Left lobe of liver (tissue), 2 donors: ENCODE data around the gene KCNJ14. TPM values are rescaled to one million over a fixed set of nuclear protein-coding genes. Genes with fewer than 3 reads are reported as not detected.
A peak's percentile ranks its signal among the peaks of the same experiment; 100 is the strongest.
"Not testable (repeated sequence)": the region's sequence is repeated elsewhere in the genome, so short reads cannot be mapped to it uniquely, and the experiment has no call there.

Source experiments
- ATAC-seq: fragments of 200-7000 bp; cut with Tn5 transposase; one replicate; pipeline ENCODE4 v1.9.1; 2020; ENCODE audit warnings: mild to moderate bottlenecking, moderate library complexity
- DNase-seq: peaks from one replicate; pipeline ENCODE4 v3.0.0-alpha.2; 2020; ENCODE audit warnings: low spot score
- total RNA-seq: library from RNA; stranded (reverse); gene quantifications from one replicate; pipeline ENCODE4 v1.2.1, GENCODE V29; 2021
- donor health status: DM: no; HTN: no; CAD: no; lungs with moderate emphysema.
- donor health status: DM: no; HTN: yes; CAD: no.

KCNJ14 gene
- total RNA-seq, 1 donor from 2014 or later = 0.38 TPM

DNA sequence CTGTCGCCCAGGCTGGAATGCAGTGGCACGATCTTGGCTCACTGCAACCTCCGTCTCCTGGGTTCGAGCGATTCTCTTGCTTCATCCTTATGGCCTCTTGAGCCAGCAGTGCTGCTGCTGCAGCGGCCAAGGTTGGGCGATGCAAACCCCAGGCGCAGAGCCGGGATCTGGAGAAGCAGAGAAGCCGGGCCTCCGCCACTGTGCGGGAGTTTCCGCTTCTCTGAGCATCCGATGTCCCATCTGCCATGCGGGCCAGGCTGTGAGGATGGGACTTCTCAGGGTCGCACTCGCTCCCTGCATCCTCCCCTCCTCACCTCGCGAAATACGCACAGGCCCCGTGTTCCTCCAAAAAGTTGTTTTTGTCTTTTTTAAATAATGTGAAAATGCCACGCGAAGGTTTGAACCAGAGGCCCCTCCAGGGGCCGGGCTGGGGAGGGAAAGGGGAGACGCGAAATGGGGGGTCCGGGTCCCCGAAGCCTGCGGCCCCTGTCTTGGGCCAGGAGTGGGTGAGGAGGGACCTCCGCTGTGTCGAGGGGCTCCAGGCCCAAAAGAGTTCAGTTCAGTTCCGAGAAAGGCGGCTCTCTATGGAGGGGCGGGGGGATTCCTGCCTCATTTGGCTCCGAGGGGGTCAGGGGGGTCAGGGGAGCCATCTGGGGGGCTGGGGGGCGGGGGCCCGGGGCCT is 29.7 kb downstream of the KCNJ14 start:
- no peak for ATAC-seq
- no peak for DNase-seq

- not testable (repeated sequence) for ATAC-seq, DNase-seq
These were observed 31.3 kb downstream of the KCNJ14 start for GRCh38 chr19:48486706-48487105.

- ATAC-seq = no peak
- no peak for DNase-seq
These were observed 32.2 kb downstream of the KCNJ14 start for GRCh38 chr19:48487544-48487943.

DNA sequence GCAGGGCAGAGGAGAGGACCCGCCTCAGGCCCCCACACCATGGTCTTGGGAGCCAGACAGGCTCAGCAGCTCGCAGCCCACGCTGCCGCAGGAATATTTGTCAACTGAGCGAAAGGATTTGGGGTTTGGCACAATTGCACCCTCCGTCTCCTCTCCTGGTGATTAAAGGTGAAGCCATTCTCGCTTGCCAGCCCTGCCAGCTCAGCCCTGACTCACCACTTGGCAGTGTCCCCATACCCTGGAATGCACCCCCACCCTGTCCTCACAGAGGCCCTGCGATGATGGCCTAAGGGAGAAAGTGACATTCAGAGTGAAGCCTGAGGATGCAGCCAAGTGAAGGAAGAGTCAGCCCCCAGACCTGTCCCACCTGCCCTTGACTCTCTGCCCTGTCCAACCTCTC is 32.6 kb downstream of the KCNJ14 start:
- ATAC-seq = peak; percentile 19
- no peak for DNase-seq

- DNase-seq, ATAC-seq: not testable (repeated sequence)
These were observed 33.1 kb downstream of the KCNJ14 start for GRCh38 chr19:48488478-48488877.

DNA sequence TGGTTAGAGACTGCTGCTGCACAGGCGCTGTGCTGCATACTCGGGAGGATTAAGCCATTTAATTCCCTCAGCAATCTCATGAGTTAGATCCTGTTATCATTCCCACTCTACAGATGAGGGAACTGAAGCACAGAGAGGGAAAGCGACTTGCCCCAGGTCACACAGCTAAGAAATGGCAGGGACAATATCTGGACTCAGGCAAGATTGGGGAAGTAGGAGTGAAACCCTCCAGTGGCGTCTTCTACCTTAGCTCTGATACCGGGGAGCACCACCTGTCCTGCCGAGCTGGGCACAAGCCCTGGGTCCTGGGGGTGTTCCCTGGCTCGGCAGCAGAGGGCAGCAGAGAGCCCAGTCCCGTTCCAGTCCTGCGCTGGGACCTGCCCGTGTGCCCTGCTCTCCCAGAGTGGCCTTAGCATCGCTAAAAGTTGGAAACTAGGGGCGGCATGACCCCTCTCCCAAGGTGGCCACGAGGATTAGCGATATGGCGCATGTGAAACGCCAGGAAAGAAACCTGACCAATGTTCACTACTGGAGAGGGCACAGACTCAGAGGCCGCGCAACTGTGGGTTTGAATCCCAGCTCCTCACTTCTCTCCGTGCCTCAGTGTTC is 34.3 kb downstream of the KCNJ14 start:
- peak; percentile 82 for DNase-seq
- ATAC-seq = peak; percentile 81

- DNase-seq (no peak), ATAC-seq (no peak)
These were observed 35.8 kb downstream of the KCNJ14 start for GRCh38 chr19:48490981-48491792.

DNA sequence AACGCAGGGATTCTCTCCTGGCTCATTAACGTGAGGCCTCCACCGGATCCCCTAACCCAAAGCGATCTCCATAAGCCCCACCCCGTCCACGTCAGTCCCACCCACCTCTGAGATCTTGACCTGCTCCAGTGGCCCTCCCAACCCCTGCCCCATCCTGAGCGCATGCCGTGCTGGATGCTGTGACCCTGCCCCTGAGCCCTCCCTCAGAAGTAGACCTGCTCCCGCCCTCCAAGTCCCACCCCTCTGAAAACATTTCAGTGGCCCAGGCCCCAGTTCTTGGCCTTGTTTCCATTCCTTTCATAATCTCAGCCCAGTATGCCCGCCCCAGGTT is 36.4 kb downstream of the KCNJ14 start:
- DNase-seq (no peak), ATAC-seq (no peak)

- DNase-seq (peak; percentile 86), ATAC-seq (peak; percentile 72)
These were observed 37.7 kb downstream of the KCNJ14 start for GRCh38 chr19:48492925-48493717.

DNA sequence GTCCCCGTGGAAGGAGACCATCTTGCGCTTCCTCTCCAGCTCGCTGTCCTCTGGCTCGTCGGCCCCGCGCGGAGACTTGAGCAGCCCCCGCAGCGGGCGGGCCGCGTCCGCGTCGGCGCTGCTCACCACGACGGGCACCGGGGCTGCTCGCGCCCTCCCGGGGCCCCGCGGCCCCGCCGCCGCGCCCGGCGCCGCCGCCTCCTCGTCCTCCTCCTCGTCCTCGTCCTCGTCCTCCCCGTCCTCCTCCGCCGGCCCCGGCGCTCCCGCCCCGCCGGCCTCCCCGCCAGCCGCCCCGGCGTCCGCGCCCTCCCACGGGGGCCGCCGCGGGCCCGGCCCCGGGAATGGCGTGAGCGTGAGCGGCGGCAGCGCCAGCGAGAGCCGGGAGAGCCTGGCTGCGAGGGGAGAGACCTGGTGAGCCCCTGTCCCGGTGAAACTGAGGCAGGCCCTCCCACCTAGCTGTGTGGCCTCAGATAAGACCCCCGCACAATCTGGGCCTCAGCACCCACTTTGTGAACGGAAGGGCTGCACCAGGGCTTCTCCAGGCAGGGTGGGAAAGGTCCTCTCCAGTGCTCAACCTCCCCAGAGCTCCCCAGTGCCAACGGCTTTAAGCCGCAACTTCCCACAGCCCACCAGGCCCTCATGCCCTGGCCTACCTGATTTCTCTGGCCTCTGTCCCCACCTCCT is 38.5 kb downstream of the KCNJ14 start:
- ATAC-seq (no peak), DNase-seq (no peak)

- DNase-seq (no peak), ATAC-seq (no peak)
These were observed 40.0 kb downstream of the KCNJ14 start for GRCh38 chr19:48495396-48495795.

- no peak for DNase-seq
These were observed 41.8 kb downstream of the KCNJ14 start for GRCh38 chr19:48496959-48497727.

DNA sequence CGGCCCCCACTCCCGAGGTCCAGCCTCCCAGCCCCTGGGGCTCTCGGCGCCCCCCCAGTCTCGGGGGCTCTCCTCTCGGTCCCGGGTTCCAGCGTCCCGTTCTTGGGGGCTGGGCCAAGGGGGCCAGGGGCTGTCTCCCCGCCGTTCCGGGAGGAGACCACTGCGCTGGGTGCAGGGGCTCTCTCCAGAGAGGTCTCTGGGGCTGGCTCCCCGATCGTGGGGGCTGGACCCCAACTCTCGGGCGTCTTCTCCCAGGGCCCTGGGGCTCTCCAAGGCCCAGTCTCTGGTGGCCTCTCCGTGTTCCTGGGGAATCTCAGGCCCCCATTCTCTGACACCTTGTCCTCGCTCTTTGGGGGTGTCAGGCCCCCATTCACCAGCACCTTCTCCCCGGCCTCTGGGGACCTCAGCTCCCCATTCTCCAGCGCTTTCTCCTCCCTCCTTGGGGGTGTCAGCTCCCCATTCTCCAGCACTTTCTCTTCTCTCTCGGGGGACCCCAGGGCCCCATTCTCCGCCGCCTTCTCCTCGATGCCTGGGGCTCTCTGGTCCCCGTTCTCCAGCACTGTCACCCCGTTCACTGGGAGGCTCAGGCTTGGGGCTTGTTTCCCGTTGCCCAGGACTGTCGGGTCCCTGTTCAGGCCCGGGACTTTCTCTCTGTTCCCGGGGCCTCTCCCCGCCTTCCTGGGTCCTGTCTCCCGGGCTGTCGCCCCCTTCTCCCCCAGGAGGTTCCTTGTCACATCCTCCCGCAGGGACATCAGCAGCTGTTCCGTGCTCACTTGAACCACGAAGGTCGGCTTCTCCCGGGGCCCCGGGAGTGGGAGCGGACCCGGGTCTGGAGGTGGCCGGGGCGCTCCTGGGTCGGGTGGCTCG is 42.6 kb downstream of the KCNJ14 start:
- DNase-seq (no peak), ATAC-seq (no peak)

More at GRCh38 chr19:48496959-48497727, 41.8 kb downstream of the KCNJ14 start:
- no peak for ATAC-seq

DNA sequence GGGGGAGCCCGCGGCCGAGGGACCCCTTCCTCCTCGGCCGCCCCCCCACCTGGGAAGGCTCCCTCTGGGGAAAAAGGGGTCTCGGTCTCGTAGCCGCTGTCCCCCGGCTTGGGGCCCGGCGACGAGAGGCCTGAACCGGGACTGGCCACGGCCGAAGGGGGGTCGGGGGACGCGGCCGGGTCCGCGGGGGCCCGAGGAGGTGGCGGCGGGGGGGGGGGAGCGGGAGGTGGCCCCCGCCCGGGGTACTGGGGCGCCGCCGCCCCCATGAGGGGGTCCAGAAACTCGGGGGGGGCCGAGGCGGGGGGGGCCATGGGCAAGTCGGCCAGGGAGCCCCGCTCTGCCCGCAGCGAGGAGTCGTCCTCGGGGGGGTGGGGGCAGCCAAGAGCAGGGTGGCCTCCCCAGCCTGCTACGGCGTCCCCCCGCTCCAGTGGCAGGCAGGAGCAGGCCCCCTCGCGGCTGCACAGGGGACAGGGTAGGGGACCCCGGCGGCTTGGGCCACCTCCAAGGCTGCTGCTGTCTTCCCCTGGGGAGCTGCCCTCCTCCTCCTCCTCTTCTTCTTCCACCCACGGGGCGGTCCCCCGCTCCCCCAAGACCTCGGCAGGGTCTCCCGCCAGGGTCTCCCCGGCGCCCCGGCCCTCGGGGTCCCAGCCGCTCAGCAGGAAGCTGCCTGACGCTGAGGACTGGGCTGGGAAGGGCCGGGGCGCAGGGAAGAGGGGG is 43.4 kb downstream of the KCNJ14 start:
- ATAC-seq = no peak
- no peak for DNase-seq

DNA sequence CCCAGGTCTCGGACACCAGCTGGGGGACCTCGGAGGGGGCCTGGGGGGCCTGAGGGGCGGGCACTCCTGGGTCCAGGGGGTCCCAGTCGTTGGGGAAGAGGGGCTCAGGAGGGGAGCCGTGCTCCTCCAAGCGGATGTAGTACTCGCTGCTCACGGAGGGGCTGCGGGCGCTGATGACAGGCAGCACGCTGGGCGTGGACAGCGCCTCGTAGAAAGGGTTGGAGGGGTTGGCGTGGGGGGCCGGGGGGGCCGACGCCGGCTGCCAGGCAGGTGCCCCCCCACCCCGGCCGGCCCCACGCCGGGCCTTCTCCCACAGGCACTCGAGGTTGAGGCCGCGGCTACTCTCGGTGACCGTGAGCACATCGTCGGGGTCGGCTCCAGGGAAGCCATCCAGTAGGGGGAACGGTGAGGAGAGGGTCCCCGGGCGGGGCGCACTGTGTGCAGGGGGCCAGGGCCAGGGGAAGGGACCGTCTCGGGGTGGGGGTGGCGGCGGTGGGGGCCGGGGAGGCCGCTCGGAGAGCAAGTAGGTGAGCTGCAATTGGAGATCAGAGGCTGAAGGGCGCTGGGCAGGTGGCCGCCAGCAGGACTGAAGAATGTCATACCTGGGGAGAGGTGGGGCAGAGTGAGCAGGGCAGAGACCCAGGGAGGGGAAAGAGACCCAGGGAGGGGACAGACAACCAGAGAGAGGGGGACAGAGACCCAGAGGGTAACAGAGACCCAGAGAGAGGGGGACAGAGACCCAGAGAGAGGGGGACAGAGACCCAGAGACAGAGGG is 44.1 kb downstream of the KCNJ14 start:
- DNase-seq (no peak), ATAC-seq (no peak)

DNA sequence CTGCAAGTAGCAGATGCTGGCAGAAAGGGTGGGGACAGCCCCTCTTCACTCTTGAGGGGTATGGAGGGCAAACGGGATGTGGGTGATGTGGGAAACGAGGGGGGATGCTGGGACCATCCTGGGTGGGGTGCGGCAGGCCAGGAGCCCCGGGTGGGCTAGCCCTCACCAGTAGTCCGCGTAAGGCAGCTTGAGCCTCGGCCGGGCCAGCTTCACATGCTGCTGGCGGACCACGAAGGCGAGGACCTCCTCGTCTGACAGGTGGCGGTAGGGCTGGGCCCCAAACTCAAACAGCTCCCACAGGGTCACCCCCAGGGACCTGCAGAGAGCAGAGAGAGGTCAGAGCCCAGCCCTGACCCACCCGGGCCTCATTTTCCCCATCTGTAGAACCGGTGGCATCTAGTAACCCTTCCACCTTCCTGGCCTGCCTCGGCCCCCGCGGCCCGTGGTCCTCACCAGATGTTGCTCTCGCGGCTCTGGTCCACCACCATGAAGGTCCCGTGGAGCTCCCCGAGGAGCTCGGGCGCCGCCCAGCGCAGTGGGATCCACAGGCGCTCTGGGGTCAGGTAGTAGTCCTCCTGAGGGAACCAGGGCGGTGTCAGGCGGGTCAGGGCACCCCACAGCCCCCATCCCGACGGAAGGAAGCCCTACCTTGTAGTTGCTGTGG is 45.6 kb downstream of the KCNJ14 start:
- ATAC-seq (no peak), DNase-seq (no peak)
